Effector memory CD4-positive, alpha-beta T cell (primary cell): ENCODE data around the gene C3orf38.

Experiments
- DNase-seq, 3 donors: peaks; one replicate each; pipeline ENCODE4 v3.0.0-alpha.2; 2020
- H3K27ac ChIP-seq: 2 replicates; pipeline ENCODE4 v1.7.0; 2013; ENCODE audit warnings: mild to moderate bottlenecking, low read length, moderate library complexity; ENCODE audit not compliant: insufficient read depth, poor library complexity, severe bottlenecking
- H3K27me3 ChIP-seq: replicated peaks from 2 replicates; pipeline ENCODE4 v1.7.0; 2013; ENCODE audit warnings: mild to moderate bottlenecking, low read length; ENCODE audit not compliant: insufficient read depth, control insufficient read depth, poor library complexity, severe bottlenecking
- H3K36me3 ChIP-seq: 2 replicates; pipeline ENCODE4 v1.7.0; 2013; ENCODE audit warnings: mild to moderate bottlenecking, low read length, moderate library complexity; ENCODE audit not compliant: control insufficient read depth, insufficient read depth
- H3K4me1 ChIP-seq: 2 replicates; pipeline ENCODE4 v1.7.0; 2013; ENCODE audit warnings: low read length, mild to moderate bottlenecking; ENCODE audit not compliant: control insufficient read depth, insufficient read depth, poor library complexity, severe bottlenecking
- H3K4me3 ChIP-seq: 2 replicates; pipeline ENCODE4 v1.7.0; 2013; ENCODE audit warnings: low read length, low read depth, mild to moderate bottlenecking; ENCODE audit not compliant: insufficient read depth, poor library complexity, severe bottlenecking
- H3K9me3 ChIP-seq: 2 replicates; pipeline ENCODE4 v1.7.0; 2013; ENCODE audit warnings: mild to moderate bottlenecking, low read length, moderate library complexity; ENCODE audit not compliant: control insufficient read depth

The C3orf38 gene

DNA sequence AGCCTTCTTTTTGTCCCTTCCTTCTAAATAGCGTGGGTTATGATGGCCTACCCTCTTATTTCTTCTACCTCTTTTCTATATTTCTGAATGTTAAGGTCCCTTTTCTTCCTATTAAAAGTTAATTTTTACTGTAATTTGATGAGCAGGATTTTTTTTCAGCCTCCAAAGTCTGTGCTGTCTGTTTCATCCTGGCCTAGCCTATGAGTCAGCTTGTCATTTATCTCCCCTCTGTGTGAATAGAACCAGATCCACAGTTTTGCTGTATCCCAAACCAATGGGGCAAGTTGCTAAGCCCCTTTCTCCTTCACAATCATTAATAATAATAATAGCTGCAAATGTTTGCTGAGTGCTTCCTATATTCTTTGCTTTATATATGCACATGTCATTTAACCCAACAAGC lies 18.1 kb upstream of the C3orf38 start:
- Histone ChIP-seq H3K27ac (no peak overlapping the region), H3K9me3 (no peaks in the 10 kb centered on the region), H3K4me3 (no peak overlapping the region), H3K27me3 (no peaks in the 10 kb centered on the region), H3K36me3 (peaks cover 20% of the 10 kb centered on the region), H3K4me1 (no peaks in the 10 kb centered on the region)
- DNase-seq = no peak

DNA sequence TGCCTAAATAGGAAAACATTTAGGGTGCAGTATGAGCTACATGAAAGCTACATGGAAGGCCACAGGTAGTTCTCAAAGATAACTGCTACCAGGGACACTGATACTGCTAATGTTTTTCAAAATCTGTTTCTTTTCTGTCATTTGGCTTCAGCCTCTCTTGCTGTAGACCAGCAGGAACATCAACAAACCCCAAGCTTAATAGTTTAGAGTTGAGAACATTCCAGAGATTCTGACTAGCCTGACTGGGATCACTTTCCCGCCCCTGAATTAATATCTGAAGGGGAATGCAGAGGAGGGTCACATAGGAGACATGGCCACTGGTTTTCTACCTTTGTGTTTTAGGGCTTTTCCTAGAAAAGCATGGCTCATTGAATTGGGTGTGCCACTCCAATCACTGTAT lies 16.9 kb upstream of the C3orf38 start:
- Histone ChIP-seq H3K4me1 (no peaks in the 10 kb centered on the region), H3K4me3 (no peak overlapping the region), H3K27ac (no peak overlapping the region), H3K27me3 (no peaks in the 10 kb centered on the region), H3K9me3 (no peaks in the 10 kb centered on the region), H3K36me3 (peaks cover 22% of the 10 kb centered on the region)
- no peak for DNase-seq

DNA sequence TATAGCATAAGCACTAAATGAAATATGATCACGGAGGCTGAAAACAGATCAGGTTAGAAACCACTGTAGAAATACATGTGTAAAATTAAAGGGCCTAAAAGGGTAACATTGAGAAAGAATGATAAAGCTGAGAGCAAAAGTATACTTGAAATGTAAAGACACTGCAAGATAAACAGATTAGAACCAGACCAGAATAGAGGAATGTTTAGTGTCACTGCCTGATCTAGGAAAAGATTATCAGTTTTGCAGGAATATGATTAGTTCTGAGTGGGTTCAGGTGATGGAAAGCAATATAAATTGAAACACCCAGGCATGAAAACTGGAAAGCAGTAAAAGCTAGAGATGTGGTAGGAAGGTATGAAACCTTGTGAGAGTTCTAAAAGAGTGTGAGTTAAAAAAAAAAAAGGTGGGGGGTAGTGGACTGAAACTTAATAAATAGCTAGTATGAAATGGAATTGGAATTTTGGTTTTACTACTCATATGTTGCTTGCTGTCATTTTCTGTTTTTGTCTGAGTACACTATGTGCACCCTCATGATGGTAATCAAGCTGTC lies 16.0 kb upstream of the C3orf38 start:
- no peaks in the 10 kb centered on the region for H3K9me3 ChIP-seq
- no peak overlapping the region for H3K27ac ChIP-seq
- no peaks in the 10 kb centered on the region for H3K4me1 ChIP-seq
- no peaks in the 10 kb centered on the region for H3K27me3 ChIP-seq
- H3K36me3 ChIP-seq = peaks cover 22% of the 10 kb centered on the region
- no peak overlapping the region for H3K4me3 ChIP-seq
- no peak for DNase-seq

DNA sequence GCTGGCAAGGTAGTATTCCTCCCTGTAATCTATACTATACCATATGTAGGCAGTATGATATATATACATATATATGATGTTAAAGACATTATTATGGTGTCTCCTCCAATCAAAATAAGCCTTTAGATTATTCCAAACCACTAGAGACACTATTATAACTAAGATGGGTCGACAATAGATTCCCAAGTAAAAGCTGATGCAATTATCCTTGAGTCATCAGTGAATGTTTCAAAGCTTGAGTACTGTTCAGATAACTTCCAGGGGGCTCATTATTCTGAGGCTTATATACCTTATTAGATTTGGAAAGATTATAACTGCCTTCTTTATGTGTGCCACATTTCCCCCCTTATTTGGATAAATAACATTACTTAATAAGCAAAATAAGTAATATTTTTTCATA lies 11.9 kb upstream of the C3orf38 start:
- Histone ChIP-seq H3K9me3 (no peaks in the 10 kb centered on the region), H3K36me3 (peaks cover 17% of the 10 kb centered on the region), H3K4me1 (no peaks in the 10 kb centered on the region), H3K27me3 (no peaks in the 10 kb centered on the region), H3K27ac (no peak overlapping the region), H3K4me3 (no peak overlapping the region)
- DNase-seq = no peak

DNA sequence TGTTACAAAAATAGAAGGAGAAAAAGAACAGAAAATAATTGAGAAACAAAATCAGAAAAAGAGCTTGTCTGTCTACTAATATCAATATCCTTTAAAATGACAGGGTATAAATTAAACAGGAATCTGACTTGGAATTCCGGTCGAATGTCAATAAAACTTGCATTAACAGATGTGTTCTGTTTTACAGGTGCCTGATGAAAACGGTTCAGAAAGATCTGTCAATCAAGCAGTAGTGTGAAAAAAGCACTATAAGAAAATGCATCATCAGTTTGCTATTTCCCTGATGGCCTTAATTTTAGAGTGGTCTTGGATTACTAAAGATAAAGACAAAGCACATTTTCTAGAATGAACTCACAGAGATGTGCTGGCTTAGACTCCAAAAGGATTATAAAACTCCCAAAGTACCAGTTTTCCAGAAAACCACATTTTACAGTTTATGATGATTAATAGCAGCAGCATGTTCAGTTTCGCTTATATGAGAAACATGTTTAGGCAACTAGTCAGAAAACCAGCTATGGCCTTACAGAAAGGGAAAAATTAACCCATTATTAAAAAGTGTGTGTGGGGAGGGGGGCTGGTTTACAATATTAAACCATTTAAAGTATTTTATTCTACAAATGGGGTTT lies 8.2 kb upstream of the C3orf38 start:
- Histone ChIP-seq H3K27me3 (no peaks in the 10 kb centered on the region), H3K27ac (no peak overlapping the region), H3K9me3 (no peaks in the 10 kb centered on the region), H3K4me1 (no peaks in the 10 kb centered on the region), H3K36me3 (peaks cover 12% of the 10 kb centered on the region), H3K4me3 (no peak overlapping the region)
- no peak for DNase-seq

DNA sequence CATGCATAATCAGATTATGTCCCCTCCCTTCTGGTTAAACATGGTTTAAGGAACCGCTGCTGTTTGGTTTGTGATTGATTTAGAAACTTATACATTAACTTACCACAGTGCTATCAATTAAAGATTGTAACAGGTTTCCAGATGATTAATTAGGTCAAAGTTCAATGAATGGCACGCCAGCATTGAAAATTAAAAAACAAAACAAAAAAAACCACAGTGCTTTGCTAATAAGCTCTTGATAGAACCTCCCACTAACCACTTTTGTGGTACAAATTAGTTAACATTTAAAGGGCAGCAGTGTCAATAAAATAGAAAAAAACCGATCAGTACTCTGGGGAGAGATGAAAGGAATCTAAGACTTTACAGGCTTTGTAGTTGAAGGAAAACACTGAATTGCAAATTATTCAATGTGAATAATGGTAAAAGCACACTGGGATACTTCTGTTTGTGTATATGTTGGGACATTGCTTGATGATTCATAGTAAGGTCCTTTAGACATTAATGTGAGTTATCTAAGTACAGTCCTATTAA lies 7.6 kb upstream of the C3orf38 start:
- no peaks in the 10 kb centered on the region for H3K9me3 ChIP-seq
- no peak overlapping the region for H3K27ac ChIP-seq
- no peaks in the 10 kb centered on the region for H3K4me1 ChIP-seq
- peaks cover 9% of the 10 kb centered on the region for H3K36me3 ChIP-seq
- H3K4me3 ChIP-seq = no peak overlapping the region
- no peak for DNase-seq
- no peaks in the 10 kb centered on the region for H3K27me3 ChIP-seq

DNA sequence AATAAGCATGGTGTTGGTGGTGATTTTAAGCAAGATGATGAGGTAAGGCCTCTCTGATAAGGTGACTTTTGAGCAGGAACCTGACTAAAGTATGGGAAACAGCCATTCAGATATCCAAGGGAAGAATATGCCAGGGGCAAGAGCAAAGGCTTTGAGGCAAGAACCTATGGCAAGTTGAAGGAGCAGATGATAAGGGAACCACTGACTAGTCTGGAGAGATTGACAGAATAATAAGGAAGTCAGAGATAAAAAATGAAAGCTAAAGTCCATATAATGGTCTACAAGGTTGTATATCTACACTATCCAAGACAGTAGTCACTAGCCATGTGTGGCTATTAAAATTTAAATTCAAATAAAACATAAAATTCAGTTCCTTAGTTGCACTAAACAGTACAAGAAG lies 2.5 kb upstream of the C3orf38 start:
- no peak for DNase-seq
- H3K4me3 ChIP-seq = no peak overlapping the region
- H3K27ac ChIP-seq = no peak overlapping the region
- H3K4me1 ChIP-seq = peaks cover 4% of the 10 kb centered on the region
- no peaks in the 10 kb centered on the region for H3K36me3 ChIP-seq
- H3K27me3 ChIP-seq = no peaks in the 10 kb centered on the region
- no peaks in the 10 kb centered on the region for H3K9me3 ChIP-seq

DNA sequence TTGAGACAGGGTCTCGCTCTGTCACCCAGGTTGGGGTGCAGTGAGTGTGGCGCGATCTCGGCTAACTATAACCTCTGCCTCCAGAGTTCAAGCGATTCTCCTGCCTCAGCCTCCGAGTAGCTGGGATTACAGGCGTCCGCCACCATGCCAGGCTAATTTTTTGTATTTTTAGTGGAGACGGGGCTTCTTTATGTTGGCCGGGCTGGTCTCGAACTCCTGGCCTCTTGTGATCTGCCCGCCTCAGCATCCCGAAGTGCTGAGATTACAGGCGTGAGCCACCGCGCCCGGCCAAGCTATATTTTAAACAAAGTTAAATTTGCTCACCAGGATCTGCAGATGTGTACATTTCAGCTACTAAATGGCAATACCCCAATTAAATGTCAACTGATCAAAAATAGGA lies 1.1 kb upstream of the C3orf38 start:
- Histone ChIP-seq H3K4me1 (peaks cover 4% of the 10 kb centered on the region), H3K27ac (no peak overlapping the region), H3K4me3 (peak overlapping the region; percentile 98), H3K9me3 (no peaks in the 10 kb centered on the region), H3K27me3 (no peaks in the 10 kb centered on the region), H3K36me3 (no peaks in the 10 kb centered on the region)
- no peak for DNase-seq

DNA sequence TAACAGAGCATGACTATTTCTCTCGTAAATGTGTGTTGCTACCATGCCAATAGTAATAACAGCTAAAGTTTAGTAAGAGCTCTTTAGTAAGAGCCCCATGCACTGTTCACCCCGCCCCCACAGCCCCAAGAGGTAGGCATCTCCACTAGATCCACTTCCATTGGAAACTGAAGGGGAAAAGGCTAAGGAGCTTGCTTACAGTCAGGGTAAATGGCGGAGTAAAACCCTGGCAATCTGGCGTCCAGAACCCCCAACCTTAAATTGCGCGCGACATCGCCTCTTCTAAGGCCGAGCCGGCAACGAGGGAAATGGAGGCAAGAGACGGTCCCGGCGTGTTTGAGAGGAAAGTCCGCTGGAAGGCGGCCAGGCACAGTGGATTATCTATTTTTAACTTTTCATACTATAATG lies 654 bp upstream of the C3orf38 start:
- no peaks in the 10 kb centered on the region for H3K27me3 ChIP-seq
- H3K4me1 ChIP-seq = peaks cover 4% of the 10 kb centered on the region
- no peaks in the 10 kb centered on the region for H3K9me3 ChIP-seq
- H3K4me3 ChIP-seq = peak overlapping the region; percentile 98
- H3K27ac ChIP-seq = peak overlapping the region; percentile 90
- no peaks in the 10 kb centered on the region for H3K36me3 ChIP-seq
- no peak for DNase-seq

DNA sequence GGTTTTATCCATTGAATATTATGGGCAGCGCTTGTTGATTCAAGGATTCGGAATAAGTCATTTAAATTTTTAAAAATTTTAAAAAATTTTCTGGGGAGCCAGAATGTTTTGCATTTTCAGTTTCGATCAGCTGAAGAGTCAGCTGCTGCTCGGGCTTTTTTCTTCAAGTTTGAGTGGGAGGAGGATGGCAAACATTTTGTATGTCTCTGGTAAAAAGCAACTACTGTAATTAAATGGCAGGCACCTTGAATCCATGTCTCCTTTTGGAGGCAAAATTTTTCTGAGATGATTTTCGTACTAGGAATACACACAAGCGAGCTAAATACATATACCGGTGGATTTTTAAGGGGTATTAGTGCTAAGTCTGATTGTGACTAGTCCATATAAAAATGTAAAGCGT lies 612 bp downstream of the C3orf38 start:
- no peaks in the 10 kb centered on the region for H3K9me3 ChIP-seq
- H3K4me1 ChIP-seq = peaks cover 4% of the 10 kb centered on the region
- H3K4me3 ChIP-seq = peak overlapping the region; percentile 98
- H3K36me3 ChIP-seq = peaks cover 6% of the 10 kb centered on the region
- H3K27me3 ChIP-seq = no peaks in the 10 kb centered on the region
- H3K27ac ChIP-seq = peak overlapping the region; percentile 90
- peak in 1 of 3 donors; percentile 17 for DNase-seq
